ENCODE data around the gene LLGL2. TPM values are rescaled to one million over a fixed set of nuclear protein-coding genes. Genes with fewer than 3 reads are reported as not detected.
A peak's percentile ranks its signal among the peaks of the same experiment; 100 is the strongest.

Gene LLGL2
- total and polyA plus RNA-seq, 2 donors (not counting 1 experiment from before 2014, with no cell fraction given) = 0.03 to 0.33 TPM

DNA sequence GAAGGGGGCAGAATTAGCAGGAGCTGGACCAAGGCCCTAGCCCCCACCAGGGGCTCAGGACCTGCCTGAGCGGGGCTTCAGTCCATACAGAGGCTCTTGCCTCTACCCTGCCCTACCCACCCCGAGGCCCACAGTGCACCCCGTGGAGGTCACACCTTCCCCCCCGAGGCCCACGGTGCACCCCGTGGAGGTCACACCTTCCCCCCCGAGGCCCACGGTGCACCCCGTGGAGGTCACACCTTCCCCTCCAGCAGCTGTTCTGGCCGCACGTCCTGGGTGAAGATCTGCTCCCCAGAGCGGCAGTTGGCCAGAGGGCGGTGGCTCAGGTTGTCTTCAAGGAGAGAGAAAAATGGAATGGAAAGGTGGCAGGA lies 21.5 kb upstream of the LLGL2 start:
- H3K9ac ChIP-seq (ENCODE audit: insufficient read depth, low read length) = no peak overlapping the region
- no peaks in the 10 kb centered on the region for H4K20me1 ChIP-seq (ENCODE audit: control insufficient read depth, extremely low read depth, insufficient read depth, low read length)
- H3K4me1 ChIP-seq (ENCODE audit: control insufficient read depth, extremely low read depth, insufficient read depth, low read length) = no peaks in the 10 kb centered on the region
- TF ChIP-seq, protein P1, sequence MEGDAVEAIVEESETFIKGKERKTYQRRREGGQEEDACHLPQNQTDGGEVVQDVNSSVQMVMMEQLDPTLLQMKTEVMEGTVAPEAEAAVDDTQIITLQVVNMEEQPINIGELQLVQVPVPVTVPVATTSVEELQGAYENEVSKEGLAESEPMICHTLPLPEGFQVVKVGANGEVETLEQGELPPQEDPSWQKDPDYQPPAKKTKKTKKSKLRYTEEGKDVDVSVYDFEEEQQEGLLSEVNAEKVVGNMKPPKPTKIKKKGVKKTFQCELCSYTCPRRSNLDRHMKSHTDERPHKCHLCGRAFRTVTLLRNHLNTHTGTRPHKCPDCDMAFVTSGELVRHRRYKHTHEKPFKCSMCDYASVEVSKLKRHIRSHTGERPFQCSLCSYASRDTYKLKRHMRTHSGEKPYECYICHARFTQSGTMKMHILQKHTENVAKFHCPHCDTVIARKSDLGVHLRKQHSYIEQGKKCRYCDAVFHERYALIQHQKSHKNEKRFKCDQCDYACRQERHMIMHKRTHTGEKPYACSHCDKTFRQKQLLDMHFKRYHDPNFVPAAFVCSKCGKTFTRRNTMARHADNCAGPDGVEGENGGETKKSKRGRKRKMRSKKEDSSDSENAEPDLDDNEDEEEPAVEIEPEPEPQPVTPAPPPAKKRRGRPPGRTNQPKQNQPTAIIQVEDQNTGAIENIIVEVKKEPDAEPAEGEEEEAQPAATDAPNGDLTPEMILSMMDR (conservative IDR thresholded peaks at IDR 0.05 in 1 of 2, IDR thresholded peaks at IDR 0.05 in 1 of 2; ENCODE audit: low read depth in 1 of 2, low read length in 2 of 2) = no peak
- TF ChIP-seq EZH2 (IDR thresholded peaks at IDR 0.05; ENCODE audit: low read length, missing control alignments) = no peak
- no peaks in the 10 kb centered on the region for H3K9me3 ChIP-seq (ENCODE audit: control insufficient read depth, insufficient read depth, low read depth, low read length)
- no peak overlapping the region for H3K4me2 ChIP-seq (ENCODE audit: extremely low read depth, insufficient read depth, low read length)
- H2AFZ ChIP-seq (ENCODE audit: low read length) = no peak overlapping the region
- no peak overlapping the region for H3K27ac ChIP-seq (ENCODE audit: insufficient read depth, low read length)
- H3K27me3 ChIP-seq (ENCODE audit: control insufficient read depth, insufficient read depth, low read length) = no peaks in the 10 kb centered on the region
- H3K4me3 ChIP-seq (replicated peaks in 1 of 4; ENCODE audit: control extremely low read depth in 1 of 4, insufficient read depth in 1 of 4, low read depth in 3 of 4, low read length in 4 of 4) = no peak overlapping the region
- H3K79me2 ChIP-seq (ENCODE audit: control insufficient read depth, insufficient read depth, low read length) = no peaks in the 10 kb centered on the region
- peaks cover 14% of the 10 kb centered on the region for H3K36me3 ChIP-seq (ENCODE audit: control insufficient read depth, insufficient read depth, low read length)
- DNase-seq (ENCODE audit: low read depth in 2 of 2) = no peak

DNA sequence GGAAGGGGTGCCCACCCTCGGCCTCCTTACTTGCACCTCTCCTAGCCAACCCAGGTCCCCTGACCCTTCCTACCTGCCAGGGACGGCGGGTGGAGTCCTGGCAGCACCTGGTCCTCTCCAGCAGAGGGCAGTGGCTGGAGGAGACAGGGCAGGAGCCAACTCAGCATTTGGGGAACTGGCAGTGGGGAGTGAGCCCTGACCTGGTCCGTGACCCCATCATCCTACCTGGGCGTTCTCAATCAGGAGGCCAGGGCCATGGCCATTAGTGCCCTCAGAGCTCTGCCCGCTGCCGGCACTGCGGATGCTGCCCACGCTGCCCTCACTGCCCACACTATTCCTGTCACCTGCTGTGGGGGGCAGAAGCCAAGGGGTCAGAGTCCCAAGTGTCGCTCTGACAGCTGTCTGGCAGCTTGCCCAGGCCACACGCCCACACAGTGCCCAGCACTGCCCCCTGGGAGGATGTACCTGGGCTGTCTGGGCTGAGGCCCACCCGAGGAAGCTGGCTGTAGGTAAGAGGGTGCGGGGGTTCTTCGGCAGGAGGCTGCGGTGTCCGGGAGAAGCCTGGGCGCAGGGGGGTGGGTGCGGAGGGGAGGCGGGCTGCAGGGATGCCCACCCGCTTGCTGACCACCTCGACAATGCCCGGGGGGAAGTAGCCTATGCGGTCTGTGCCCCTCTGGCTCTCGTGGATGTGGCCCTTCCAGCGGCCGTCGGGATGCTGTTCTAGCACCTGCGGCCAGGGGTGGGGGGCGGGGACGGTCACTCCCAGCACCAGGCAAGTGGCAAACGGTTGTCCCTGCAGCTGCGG lies 20.9 kb upstream of the LLGL2 start:
- H4K20me1 ChIP-seq (ENCODE audit: control insufficient read depth, extremely low read depth, insufficient read depth, low read length) = no peaks in the 10 kb centered on the region
- H2AFZ ChIP-seq (ENCODE audit: low read length) = no peak overlapping the region
- H3K27ac ChIP-seq (ENCODE audit: insufficient read depth, low read length) = no peak overlapping the region
- H3K36me3 ChIP-seq (ENCODE audit: control insufficient read depth, insufficient read depth, low read length) = peaks cover 13% of the 10 kb centered on the region
- H3K9ac ChIP-seq (ENCODE audit: insufficient read depth, low read length) = no peak overlapping the region
- TF ChIP-seq, protein P1 (conservative IDR thresholded peaks at IDR 0.05 in 1 of 2, IDR thresholded peaks at IDR 0.05 in 1 of 2; ENCODE audit: low read depth in 1 of 2, low read length in 2 of 2) = peak; percentile 36 to 53
- TF ChIP-seq EZH2 (IDR thresholded peaks at IDR 0.05; ENCODE audit: low read length, missing control alignments) = no peak
- no peak overlapping the region for H3K4me3 ChIP-seq (replicated peaks in 1 of 4; ENCODE audit: control extremely low read depth in 1 of 4, insufficient read depth in 1 of 4, low read depth in 3 of 4, low read length in 4 of 4)
- no peaks in the 10 kb centered on the region for H3K27me3 ChIP-seq (ENCODE audit: control insufficient read depth, insufficient read depth, low read length)
- no peaks in the 10 kb centered on the region for H3K4me1 ChIP-seq (ENCODE audit: control insufficient read depth, extremely low read depth, insufficient read depth, low read length)
- H3K79me2 ChIP-seq (ENCODE audit: control insufficient read depth, insufficient read depth, low read length) = no peaks in the 10 kb centered on the region
- no peak overlapping the region for H3K4me2 ChIP-seq (ENCODE audit: extremely low read depth, insufficient read depth, low read length)
- H3K9me3 ChIP-seq (ENCODE audit: control insufficient read depth, insufficient read depth, low read depth, low read length) = no peaks in the 10 kb centered on the region
- DNase-seq (ENCODE audit: low read depth in 2 of 2) = no peak

GRCh38 chr17:75505152-75505409 lies 20.4 kb upstream of the LLGL2 start:
- H3K36me3 ChIP-seq (ENCODE audit: control insufficient read depth, insufficient read depth, low read length) = peaks cover 12% of the 10 kb centered on the region
- no peaks in the 10 kb centered on the region for H4K20me1 ChIP-seq (ENCODE audit: control insufficient read depth, extremely low read depth, insufficient read depth, low read length)
- H3K4me1 ChIP-seq (ENCODE audit: control insufficient read depth, extremely low read depth, insufficient read depth, low read length) = no peaks in the 10 kb centered on the region
- H3K27me3 ChIP-seq (ENCODE audit: control insufficient read depth, insufficient read depth, low read length) = no peaks in the 10 kb centered on the region
- H3K9ac ChIP-seq (ENCODE audit: insufficient read depth, low read length) = no peak overlapping the region
- no peak overlapping the region for H3K27ac ChIP-seq (ENCODE audit: insufficient read depth, low read length)
- H3K9me3 ChIP-seq (ENCODE audit: control insufficient read depth, insufficient read depth, low read depth, low read length) = no peaks in the 10 kb centered on the region
- no peak overlapping the region for H3K4me2 ChIP-seq (ENCODE audit: extremely low read depth, insufficient read depth, low read length)
- no peaks in the 10 kb centered on the region for H3K79me2 ChIP-seq (ENCODE audit: control insufficient read depth, insufficient read depth, low read length)
- no peak overlapping the region for H2AFZ ChIP-seq (ENCODE audit: low read length)
- TF ChIP-seq, protein P1 (conservative IDR thresholded peaks at IDR 0.05 in 1 of 2, IDR thresholded peaks at IDR 0.05 in 1 of 2; ENCODE audit: low read depth in 1 of 2, low read length in 2 of 2) = no peak
- no peak for TF ChIP-seq EZH2 (IDR thresholded peaks at IDR 0.05; ENCODE audit: low read length, missing control alignments)
- no peak overlapping the region for H3K4me3 ChIP-seq (replicated peaks in 1 of 4; ENCODE audit: control extremely low read depth in 1 of 4, insufficient read depth in 1 of 4, low read depth in 3 of 4, low read length in 4 of 4)
- DNase-seq (ENCODE audit: low read depth in 2 of 2) = no peak
